CD14-positive monocyte (primary cell): ENCODE measurements around the gene DENND4A. TPM values are rescaled to one million over a fixed set of nuclear protein-coding genes. Genes with fewer than 3 reads are reported as not detected.

Experiments used
- DNase-seq, 3 donors: peaks; one replicate each; pipeline ENCODE4 v3.0.0-alpha.2; 2011 to 2022
- H2AFZ ChIP-seq: 2 replicates; pipeline ENCODE4 v1.6.0; 2012; ENCODE audit warnings: mild to moderate bottlenecking, low read depth, low read length, inconsistent platforms; ENCODE audit not compliant: insufficient read depth, poor library complexity, severe bottlenecking
- H3K27ac ChIP-seq, 2 donors: 1 replicate in 1 of 2; 2 replicates in 1 of 2; pipeline ENCODE4 v1.5.1; 2012 to 2013; ENCODE audit warnings: low read length in 2 of 2, control low read depth in 1 of 2, inconsistent platforms in 1 of 2, low read depth in 1 of 2, mild to moderate bottlenecking in 1 of 2
- H3K27me3 ChIP-seq, 2 donors: one replicate each; pipeline versions ENCODE4 v1.6.0 to v1.6.1; 2011 to 2013; ENCODE audit warnings: low read length in 2 of 2; ENCODE audit not compliant: control insufficient read depth in 2 of 2, insufficient read depth in 2 of 2
- H3K36me3 ChIP-seq, 2 donors: replicated peaks in 1 of 2; 1 replicate in 1 of 2; 2 replicates in 1 of 2; pipeline versions ENCODE4 v1.5.1 to v1.6.1; 2012 to 2013; ENCODE audit warnings: low read length in 2 of 2, control low read depth in 1 of 2, inconsistent platforms in 1 of 2, mild to moderate bottlenecking in 1 of 2; ENCODE audit not compliant: insufficient read depth in 2 of 2, control insufficient read depth in 1 of 2
- H3K4me1 ChIP-seq, 2 donors: 1 replicate in 1 of 2; 2 replicates in 1 of 2; pipeline versions ENCODE4 v1.5.1 to v1.6.1; 2012 to 2013; ENCODE audit warnings: low read length in 2 of 2, control low read depth in 1 of 2, inconsistent platforms in 1 of 2, mild to moderate bottlenecking in 1 of 2, moderate library complexity in 1 of 2; ENCODE audit not compliant: insufficient read depth in 2 of 2, control insufficient read depth in 1 of 2
- H3K4me2 ChIP-seq: replicated peaks from 2 replicates; pipeline ENCODE3; 2012; ENCODE audit warnings: low read length, moderate library complexity, mild to moderate bottlenecking; ENCODE audit not compliant: poor library complexity, severe bottlenecking; ENCODE audit errors: extremely low read depth
- H3K4me3 ChIP-seq, 3 experiments: fragments of 200-600 bp in 1 of 3; sonication (generic) in 1 of 3; replicated peaks in 1 of 3; 1 replicate in 2 of 3; 2 replicates in 1 of 3; pipeline ENCODE4 v1.5.1; 2011 to 2013; ENCODE audit warnings: low read length in 3 of 3, mild to moderate bottlenecking in 3 of 3, control low read depth in 2 of 3, low read depth in 2 of 3, inconsistent platforms in 1 of 3, moderate library complexity in 1 of 3
- H3K79me2 ChIP-seq: 2 replicates; pipeline ENCODE4 v1.6.0; 2012; ENCODE audit warnings: mild to moderate bottlenecking, control low read depth, inconsistent platforms, low read length, moderate library complexity; ENCODE audit not compliant: insufficient read depth
- H3K9ac ChIP-seq: 2 replicates; pipeline ENCODE4 v1.6.0; 2017; ENCODE audit warnings: low read length, mild to moderate bottlenecking; ENCODE audit not compliant: insufficient read depth, poor library complexity, severe bottlenecking
- H3K9me3 ChIP-seq, 2 donors: replicated peaks in 1 of 2; 1 replicate in 1 of 2; 2 replicates in 1 of 2; pipeline versions ENCODE4 v1.5.1 to v1.6.1; 2012 to 2013; ENCODE audit warnings: low read length in 2 of 2, control low read depth in 1 of 2; ENCODE audit not compliant: control insufficient read depth in 1 of 2, insufficient read depth in 1 of 2
- H4K20me1 ChIP-seq: 2 replicates; pipeline ENCODE4 v1.6.0; 2012; ENCODE audit warnings: mild to moderate bottlenecking, low read length, control low read depth, moderate library complexity; ENCODE audit not compliant: insufficient read depth
- H3K27ac Mint-ChIP-seq, 7 donors: one replicate each; pipeline ENCODE4 v1.8.0; 2020; ENCODE audit warnings: mild to moderate bottlenecking in 7 of 7, mixed read lengths in 7 of 7, moderate library complexity in 6 of 7, inconsistent platforms in 2 of 7
- H3K27me3 Mint-ChIP-seq, 3 donors: one replicate each; pipeline ENCODE4 v1.8.0; 2021 to 2022; ENCODE audit warnings: low read depth in 3 of 3, mild to moderate bottlenecking in 3 of 3, mixed read lengths in 3 of 3, moderate library complexity in 3 of 3, inconsistent platforms in 1 of 3
- H3K36me3 Mint-ChIP-seq, 2 donors: one replicate each; pipeline ENCODE4 v1.8.0; 2020; ENCODE audit warnings: mixed read lengths in 2 of 2, inconsistent platforms in 1 of 2, mild to moderate bottlenecking in 1 of 2
- H3K4me1 Mint-ChIP-seq: one replicate; pipeline ENCODE4 v1.8.0; 2020; ENCODE audit warnings: mild to moderate bottlenecking, mixed read lengths
- H3K4me3 Mint-ChIP-seq, 2 donors: one replicate each; pipeline ENCODE4 v1.8.0; 2020; ENCODE audit warnings: mild to moderate bottlenecking in 2 of 2, mixed read lengths in 2 of 2, moderate library complexity in 1 of 2
- H3K9me3 Mint-ChIP-seq, 7 donors: one replicate each; pipeline ENCODE4 v1.8.0; 2020 to 2022; ENCODE audit warnings: mixed read lengths in 7 of 7, mild to moderate bottlenecking in 6 of 7, moderate library complexity in 6 of 7, inconsistent platforms in 2 of 7
- CTCF ChIP-seq: fragments of 200-600 bp; IDR thresholded peaks from one replicate; pipeline ENCODE4 v1.8.0; 2022; ENCODE audit warnings: antibody characterized with exemption, mild to moderate bottlenecking
- WGBS: methylation state at CpG from one replicate; pipeline ENCODE4 v1.1.5; 2013; ENCODE audit warnings: missing lambda C conversion rate; ENCODE audit not compliant: insufficient coverage; 5-methylcytosine and 5-hydroxymethylcytosine counted together
- intact Hi-C, 2 donors: fragments of 100-400 bp; cut with micrococcal nuclease; formaldehyde crosslinking; loops; one replicate each; pipeline versions ENCODE4 v1.15.0 to v1.15.1; 2023
- polyA plus RNA-seq, 3 donors: library from polyadenylated mRNA; depleted of rRNA in 1 of 3; unstranded in 2 of 3; stranded (reverse) in 1 of 3; fragments of 300-500 nt in 2 of 3; fragments of >200 nt in 1 of 3; fragmentation: Illumina TruSeq in 2 of 3; gene quantifications; 1 replicate in 2 of 3; 2 replicates in 1 of 3; pipeline ENCODE4 v1.2.3, GENCODE V29; 2012 to 2021

DENND4A gene
- polyA plus RNA-seq, 3 donors = 4.6 to 11.0 (median 6.9) TPM

DNA sequence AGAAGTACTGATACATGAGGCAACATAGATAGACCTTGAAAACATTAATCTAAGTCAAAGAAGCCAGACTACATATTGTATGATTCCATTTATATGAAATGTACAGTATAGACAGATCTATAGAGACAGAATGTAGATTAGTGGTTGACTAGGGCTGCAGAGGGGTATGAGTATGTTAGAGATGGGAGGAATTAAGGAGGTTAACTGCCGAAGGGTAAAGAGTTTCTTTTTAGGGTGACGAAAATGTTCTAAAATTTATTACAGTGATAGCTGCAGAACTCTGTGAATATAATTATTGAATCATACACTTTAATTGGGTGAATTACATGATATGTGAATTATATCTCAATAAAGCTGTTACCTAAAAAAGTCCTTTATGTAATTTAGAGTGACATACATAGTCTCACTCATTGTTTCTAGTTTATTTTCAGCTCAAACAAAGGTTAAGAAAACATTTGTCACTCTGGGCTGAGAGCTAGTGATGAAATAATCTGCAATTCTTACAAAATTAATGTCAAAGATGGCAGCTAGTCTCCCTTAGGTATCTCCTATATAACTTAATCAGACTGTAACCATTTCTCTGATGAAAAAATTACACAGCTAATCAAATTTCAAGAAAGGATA lies 61.4 kb downstream of the DENND4A start:
- no peaks in the 10 kb centered on the region for H3K27me3 Mint-ChIP-seq
- H4K20me1 ChIP-seq = no peaks in the 10 kb centered on the region
- no peaks in the 10 kb centered on the region for H3K27me3 ChIP-seq
- no peaks in the 10 kb centered on the region for H3K9me3 ChIP-seq
- H3K36me3 ChIP-seq = peaks cover 49 to 83% of the 10 kb centered on the region in 2 donors
- H3K4me1 Mint-ChIP-seq = no peaks in the 10 kb centered on the region
- no peak overlapping the region for H3K4me2 ChIP-seq
- no peak for TF ChIP-seq CTCF
- no peaks in the 10 kb centered on the region for H3K9me3 Mint-ChIP-seq
- DNase-seq = no peak
- H2AFZ ChIP-seq = no peak overlapping the region
- H3K79me2 ChIP-seq = no peaks in the 10 kb centered on the region
- peaks cover 35 to 55% of the 10 kb centered on the region in 2 donors for H3K36me3 Mint-ChIP-seq
- H3K9ac ChIP-seq = no peak overlapping the region
- no peak overlapping the region for H3K27ac Mint-ChIP-seq
- H3K4me3 Mint-ChIP-seq = no peak overlapping the region
- peak overlapping the region in 1 of 2 donors; percentile 31 for H3K27ac ChIP-seq
- no peaks in the 10 kb centered on the region for H3K4me1 ChIP-seq
- intact Hi-C loops = no loop called here
- no peak overlapping the region for H3K4me3 ChIP-seq
- WGBS = no CpG with 5 or more reads among the region's 2 CpGs

DNA sequence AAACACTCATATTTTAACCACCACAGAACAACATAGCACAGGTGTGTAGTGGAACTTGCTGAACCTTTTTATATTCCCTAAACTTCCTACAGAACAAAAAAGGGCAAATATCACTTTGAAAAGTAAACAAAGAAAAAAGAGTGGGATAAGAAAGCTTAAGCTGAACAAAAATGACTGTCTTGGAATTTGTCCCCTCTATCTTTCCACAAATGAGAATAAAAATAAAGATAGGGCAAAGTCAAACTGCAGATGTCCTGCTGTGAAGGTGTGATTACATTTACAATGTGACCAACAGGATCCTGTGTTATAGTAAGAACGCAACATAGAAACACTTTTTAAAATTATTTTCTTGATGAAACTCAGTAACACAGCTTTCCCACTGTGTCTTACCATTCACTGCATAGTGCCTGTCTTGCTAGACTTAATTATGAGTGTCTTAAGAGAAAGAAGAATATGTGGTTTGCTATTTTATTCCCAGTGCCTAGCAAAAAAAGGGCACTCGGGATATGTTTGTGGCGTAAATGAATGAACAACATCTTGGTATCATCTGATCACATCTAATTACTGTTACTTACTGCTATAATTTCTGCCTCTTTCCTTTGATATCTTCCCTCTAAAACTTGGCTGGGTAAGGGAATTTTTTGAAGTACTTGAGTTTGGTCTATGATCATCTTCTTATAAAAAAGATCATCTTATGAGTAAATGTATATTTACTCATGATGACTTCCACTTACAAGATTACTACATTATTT lies 67.5 kb downstream of the DENND4A start:
- Histone ChIP-seq H3K9ac (no peak overlapping the region), H3K27ac (no peak overlapping the region), H3K4me2 (no peak overlapping the region), H3K27me3 (no peaks in the 10 kb centered on the region), H3K36me3 (peaks cover 79 to 94% of the 10 kb centered on the region in 2 donors), H3K79me2 (no peaks in the 10 kb centered on the region), H2AFZ (no peak overlapping the region), H3K4me3 (no peak overlapping the region), H3K9me3 (no peaks in the 10 kb centered on the region), H3K4me1 (no peaks in the 10 kb centered on the region), H4K20me1 (no peaks in the 10 kb centered on the region)
- no peaks in the 10 kb centered on the region for H3K9me3 Mint-ChIP-seq
- H3K27ac Mint-ChIP-seq = no peak overlapping the region
- WGBS = no CpG with 5 or more reads among the region's 3 CpGs
- no peaks in the 10 kb centered on the region for H3K27me3 Mint-ChIP-seq
- peaks cover 50 to 64% of the 10 kb centered on the region in 2 donors for H3K36me3 Mint-ChIP-seq
- no peak for TF ChIP-seq CTCF
- intact Hi-C loops = no loop called here
- DNase-seq = no peak
- H3K4me3 Mint-ChIP-seq = no peak overlapping the region
- H3K4me1 Mint-ChIP-seq = no peaks in the 10 kb centered on the region
